ENCODE measurements around the gene YTHDF2.
"Not testable (repeated sequence)": the region's sequence is repeated elsewhere in the genome, so short reads cannot be mapped to it uniquely, and the experiment has no call there.

The YTHDF2 gene

DNA sequence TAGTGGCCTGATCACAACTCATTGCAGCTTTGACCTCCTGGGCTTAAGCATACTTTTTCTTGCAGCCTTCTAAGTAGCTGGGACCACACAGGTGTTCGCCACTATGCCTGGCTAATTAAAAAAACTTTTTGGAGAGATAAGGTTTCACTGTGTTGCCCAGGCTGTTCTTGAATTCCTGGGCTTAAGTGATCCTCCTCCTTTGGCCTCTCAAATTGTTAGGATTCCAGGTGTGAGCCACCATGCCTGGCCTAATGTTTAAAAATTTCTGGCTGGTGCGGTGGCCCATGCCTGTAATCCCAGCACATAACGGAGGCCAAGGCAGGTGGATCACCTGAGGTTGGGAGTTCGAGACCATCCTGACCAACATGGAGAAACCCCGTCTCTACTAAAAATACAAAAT lies 24.4 kb downstream of the YTHDF2 start:
- DNase-seq = no peak

DNA sequence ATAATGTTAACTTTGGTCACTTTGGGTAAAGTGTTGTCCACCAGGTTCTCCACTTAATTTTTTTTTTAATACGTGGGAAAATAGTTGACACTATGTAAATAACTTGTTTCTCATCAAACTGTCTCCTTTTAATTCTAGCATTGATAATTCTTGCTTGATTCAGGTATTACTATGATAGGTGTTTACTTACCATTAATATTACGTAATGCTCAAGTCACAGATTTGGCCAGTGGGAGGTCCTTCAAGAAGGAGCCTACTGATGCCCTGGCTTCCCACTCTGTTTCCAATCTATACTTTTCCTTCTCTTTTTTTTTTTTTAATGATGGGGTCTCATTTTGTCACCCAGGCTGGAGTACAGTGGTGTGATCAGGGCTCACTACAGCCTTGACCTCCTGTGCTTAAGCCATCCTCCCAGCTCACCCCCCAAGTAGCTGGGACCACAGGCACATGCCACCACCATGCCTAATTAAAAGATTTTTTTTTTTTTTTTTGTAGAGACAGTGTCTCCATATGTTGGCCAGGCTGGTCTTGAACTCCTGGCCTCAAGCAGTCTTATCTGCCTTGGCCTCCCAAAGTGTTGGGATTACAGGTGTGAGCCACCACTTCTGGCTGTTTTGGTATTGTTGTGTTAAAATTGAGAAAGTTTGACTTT lies 29.9 kb downstream of the YTHDF2 start:
- no peak for DNase-seq

DNA sequence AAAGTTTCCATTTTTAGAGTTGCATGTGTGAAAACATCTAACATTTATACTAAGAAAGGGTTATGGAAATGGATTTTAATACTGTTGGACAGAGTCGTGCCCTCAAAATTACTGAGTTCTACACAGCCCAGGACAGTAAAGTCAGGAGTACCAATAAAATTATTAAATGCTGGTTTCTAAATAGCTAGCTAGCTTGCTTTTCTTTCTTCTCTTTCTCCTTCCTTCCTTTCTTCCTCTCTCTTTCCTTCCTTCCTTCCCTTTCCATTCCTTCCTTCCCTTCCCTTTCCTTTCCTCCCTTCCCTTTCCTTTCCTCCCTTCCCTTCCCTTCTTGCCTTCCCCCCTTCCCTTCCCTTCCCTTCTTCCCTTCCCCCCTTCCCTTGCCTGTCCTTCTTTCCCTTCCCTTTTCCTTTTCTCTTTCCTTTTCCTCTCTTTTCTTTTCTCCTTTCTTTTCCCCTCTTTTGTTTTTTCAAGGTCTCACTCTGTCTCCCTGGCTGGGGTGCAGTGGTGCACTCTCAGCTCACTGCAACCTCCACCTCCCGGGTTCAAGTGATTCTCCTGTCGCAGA lies 33.9 kb downstream of the YTHDF2 start:
- DNase-seq = no peak

DNA sequence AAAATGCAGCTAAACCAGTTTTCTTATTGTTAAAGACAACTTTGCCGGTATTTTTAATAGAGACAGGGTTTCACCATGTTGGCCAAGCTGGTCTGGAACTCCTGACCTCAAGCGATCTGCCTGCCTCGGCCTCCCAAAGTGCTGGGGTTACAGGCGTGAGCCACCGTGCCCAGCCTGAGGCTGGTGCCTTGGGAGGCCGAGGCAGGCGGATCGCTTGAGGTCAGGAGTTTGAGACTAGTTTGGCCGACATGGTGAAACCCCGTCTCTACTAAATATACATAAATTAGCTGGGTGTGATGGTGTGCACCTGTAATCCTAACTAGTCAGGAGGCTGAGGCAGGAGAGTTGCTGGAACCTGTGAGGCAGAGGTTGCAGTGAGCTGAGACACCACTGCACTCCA lies 35.2 kb downstream of the YTHDF2 start:
- DNase-seq = not testable (repeated sequence)

DNA sequence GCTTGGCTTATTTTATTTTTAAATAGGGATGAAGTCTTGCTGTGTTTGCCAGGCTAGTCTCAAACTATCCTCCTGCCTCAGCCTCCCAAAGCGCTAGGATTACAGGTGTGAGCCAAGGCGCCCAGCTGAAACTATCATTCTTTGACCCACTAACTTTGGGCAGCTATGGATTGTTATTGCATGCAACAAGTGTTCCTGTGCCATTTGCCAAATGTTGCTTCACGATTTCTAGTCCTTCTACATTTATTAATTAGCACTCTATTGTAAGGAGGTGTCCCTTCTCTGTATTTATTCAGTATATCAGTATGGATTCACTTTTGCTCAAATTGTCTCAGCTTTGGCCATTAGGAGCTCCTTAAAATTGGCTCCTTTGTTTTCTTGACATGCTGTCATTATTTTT lies 36.4 kb downstream of the YTHDF2 start:
- no peak for DNase-seq

DNA sequence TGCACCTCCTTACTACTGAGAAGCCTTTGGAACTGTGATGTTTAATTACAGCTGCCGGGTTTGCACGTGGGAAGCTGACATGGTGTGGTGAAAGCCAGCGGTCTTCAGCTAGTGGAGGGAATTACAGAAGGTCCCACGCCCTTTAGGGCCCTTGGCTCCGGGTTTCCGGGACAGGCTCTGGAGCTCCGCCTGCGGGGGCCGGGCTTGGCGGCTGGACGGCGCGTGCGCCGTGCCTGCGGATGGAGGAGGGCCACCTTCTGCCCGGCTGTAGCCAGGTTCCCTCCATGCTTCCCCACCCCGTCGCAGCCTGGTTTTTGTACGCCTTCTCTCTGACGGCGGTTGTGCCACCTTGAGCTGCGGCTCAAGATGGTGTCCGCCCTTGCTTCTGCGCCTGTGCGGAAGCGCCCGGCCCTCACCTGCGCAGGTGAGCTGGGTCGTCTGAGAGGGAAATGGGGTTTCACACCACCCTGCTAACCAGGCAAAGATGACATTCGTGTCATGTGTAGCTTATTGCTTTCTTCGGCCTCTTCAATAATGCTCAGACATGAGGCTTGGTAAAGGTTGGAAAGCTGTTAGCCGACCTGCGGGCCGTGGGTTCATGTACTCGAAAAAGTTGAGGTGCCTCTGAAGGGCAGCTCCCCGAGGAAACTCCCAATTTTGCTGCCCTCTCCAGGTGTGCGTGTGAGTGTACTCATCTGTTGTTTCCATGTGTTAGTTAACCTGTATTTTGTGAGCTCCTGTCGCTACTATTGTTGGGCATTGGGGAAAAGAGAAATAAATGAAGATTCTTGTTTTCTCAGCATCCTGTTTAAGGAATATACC lies 38.6 kb downstream of the YTHDF2 start:
- DNase-seq = peak; percentile 67 to 80

DNA sequence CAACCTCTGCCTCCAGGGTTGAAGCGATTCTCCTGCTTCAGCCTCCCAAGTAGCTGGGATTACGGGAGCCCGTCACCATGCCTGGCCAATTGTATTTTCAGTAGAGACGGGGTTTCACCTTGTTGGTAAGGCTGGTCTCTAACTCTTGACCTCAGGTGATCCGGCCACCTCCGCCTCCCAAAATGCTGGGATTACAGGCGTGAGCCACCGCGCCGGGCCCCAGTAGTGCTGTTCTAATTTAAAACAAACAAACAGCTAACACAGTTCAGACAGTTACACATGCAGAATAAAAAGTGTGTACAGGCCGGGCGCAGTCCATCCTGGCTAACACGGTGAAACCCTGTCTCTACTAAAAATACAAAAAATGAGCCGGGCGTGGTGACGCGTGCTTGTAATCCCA lies 39.6 kb downstream of the YTHDF2 start:
- DNase-seq = no peak

DNA sequence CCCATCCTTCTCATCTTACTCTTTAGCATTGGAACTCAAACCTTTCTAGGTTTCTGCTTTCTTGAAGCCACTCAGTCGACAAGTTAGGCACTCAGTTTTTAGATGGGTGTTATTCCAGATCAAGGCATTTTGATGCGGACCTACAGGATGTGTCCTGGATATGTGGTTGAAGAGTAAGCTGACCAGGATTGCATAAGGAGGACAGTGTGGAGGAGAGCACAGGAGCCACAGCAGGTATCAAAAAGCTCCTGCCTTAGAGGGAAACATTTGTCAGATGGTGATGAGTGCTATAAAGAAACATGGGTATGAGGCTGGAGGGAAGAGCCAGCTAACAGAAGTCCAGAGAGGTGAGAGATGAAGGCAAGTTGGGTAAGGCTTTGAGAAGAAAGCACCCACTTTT lies 41.3 kb downstream of the YTHDF2 start:
- DNase-seq = no peak

DNA sequence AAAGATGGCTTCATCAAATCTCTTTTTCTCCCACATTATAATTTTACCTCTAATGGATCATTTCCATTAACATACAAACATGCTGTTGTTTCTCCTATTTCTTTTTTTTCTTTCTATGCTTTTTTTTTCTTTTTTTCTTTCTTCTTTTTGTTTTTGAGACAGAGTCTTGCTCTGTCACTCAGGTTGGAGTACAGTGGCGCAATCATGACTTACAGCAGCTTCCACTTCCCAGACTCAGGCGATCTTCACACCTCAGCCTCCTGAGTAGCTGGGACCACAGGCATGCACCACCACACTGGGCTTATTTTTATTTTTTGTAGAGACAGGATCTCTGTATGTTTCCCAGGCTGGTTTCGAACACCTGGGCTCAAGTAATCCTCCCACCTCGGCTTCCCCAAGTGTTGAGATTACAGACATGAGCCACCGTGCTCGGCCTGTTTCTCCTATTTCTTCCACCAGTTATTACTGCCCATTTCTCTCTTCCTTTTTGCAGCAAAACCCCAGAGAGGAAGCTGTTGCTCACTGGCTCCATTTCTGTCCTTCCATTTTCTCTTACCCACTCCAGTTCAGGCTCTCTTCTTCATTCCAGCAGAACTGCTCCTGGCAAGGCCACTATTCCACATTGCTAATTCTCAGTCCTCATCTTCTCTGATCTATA lies 43.1 kb downstream of the YTHDF2 start:
- no peak for DNase-seq

DNA sequence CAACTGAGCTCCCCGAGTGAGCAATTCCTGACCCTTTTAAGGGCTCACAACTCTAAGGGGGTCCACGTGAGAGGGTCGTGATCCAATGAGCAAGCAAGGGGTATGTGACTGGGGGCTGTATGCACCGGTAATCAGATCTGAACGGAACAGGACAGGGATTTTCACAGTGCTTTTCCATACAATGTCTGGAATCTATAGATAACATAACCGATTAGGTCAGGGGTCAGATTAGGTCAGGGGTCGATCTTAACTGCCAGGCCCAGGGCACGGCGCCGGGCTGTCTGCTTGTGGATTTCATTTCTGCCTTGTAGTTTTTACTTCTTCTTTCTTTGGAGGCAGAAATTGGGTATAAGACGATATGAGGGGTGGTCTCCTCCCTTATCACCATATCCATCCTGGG lies 44.6 kb downstream of the YTHDF2 start:
- DNase-seq = no peak

DNA sequence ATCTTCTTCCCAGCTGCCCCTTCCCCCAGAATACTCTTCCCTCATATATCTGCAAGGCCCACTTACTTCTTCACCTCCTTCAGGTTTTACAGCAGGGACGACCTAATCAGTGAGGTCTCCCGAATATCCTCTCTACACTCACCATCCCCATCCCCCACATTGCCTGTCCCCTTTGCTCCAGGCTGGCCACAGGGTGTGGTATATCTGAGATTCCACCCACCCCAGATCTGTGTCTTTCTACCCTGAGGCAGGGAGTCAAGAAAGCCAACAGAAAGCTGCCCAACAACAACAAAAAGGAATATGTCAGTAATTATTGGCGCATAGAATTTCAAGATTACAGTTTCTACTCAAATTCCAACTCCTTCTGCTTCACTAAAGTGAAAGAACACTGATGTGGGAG lies 45.3 kb downstream of the YTHDF2 start:
- no peak for DNase-seq

DNA sequence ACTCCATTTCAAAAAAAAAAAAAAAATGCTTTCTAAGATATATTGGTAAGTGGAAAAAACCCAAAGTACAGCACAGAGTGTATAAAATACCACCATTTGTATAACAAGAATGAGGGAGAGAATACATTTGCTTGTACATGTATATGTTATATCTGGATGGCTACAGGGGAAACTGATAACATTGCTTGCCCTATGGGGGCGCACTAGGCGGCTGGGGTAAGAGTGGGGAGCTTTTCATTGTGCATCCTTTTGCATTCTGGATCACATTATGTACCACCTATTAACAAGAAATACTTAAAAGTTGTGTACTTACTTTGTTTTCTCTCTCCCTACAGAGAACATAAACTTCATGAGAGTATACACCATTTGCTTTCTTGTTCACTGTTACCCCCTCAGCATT lies 46.6 kb downstream of the YTHDF2 start:
- DNase-seq = no peak

DNA sequence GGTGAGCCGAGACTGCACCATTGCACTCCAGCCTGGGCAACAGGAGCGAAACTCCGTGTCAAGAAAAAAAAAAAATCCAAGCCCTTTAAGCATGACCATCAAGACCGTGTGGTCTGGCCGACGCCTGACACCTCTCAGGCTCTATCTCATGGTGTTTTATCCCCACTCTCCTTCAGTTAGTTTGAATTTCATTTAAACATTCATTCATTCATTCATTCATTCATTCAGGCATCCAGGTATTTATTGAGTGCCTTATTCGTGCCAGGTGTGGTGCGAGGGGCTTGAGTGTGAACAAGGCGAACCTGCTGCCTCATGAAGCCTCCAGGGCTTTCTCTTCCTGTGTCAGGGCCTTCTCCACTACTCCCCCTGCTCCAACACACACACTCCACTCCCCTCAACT lies 52.7 kb downstream of the YTHDF2 start:
- no peak for DNase-seq

DNA sequence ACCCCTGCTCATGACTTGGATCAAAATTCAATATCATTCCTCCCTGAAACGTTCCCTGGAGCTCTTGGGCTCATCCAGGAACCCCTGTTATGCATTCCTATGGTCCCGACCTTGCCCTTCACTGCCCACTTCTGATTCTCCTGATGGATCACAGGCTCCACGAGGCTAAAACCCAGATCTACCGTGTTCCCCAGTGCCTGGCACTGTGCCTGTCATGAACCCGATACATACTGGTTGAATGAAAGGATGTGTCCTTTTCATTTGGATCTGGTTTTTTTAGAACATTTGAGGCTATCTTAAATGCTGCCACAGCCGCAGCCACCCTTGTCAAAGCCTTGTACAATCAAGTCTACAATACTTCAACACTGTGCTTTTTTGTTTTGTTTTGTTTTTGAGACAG lies 53.1 kb downstream of the YTHDF2 start:
- DNase-seq = no peak

DNA sequence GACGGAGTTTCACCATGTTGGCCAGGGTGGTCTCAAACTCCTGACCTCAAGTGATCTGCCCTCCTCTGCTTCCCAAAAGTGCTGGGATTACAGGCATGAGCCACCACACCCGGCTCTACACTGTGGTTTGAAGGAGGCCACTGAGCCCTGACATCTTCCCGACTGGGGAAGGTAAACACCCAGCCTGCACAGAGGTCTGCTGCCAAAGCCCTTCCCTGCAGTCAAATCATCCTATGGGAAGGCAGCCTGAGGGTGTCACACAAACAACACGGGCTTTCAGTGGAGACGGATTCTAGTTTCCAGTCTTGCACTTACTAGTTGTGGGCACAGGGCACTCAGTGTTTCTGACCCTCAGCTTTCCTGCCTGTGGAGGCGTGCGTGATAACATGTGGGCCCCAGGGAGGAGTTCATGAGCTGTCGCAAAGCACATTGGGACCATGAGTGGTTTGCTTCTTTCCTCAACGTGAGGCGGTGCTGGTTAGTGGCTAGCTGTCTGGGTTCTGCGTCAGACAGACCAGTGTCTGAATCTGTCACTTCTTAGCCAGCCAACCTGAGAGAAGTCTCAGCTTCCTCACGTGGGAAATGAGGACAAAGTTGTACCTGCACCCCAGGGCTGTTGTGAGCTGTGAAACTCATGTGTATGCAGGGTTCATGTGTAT lies 53.8 kb downstream of the YTHDF2 start:
- DNase-seq = no peak

DNA sequence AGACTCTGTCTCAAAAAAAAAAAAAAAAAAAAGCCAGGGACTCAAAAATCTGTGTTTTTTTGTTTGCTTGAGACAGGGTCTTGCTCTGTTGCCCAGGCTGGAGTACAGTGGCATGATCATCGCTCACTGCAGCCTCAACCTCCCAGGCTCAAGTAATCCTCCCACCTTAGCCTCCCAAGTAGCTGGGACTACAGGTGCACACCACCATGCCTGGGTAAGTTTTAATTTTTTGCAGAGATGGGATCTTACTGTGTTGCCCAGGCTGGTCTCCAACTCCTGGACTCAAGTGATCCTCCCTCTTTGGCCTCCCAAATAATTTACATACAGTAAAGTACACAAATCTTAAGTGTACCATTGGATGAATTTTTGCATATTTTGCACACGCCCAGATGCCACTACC lies 55.2 kb downstream of the YTHDF2 start:
- not testable (repeated sequence) for DNase-seq

DNA sequence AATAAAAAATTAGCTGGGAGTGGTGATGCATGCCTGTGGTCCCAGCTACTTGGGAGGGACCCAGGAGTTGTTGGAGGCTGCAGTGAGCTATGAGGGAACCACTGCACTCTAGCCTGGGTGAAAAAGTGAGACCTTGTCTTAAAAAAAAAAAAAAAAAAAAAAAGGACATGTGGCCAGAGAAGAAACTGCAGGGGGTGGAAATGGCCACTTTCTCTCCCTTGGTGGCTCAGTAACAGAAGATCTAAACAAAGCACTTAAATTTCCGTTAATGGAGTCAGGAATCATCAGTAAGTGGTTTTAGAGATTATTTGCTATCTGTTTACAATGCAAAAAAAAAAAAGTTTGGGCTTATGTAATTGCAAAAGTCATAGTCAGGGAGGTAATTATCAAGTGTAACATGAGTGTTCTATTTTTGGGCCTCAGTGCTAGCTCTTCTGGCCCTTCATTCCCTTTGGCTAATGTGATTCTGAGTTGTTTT lies 55.9 kb downstream of the YTHDF2 start:
- no peak for DNase-seq

DNA sequence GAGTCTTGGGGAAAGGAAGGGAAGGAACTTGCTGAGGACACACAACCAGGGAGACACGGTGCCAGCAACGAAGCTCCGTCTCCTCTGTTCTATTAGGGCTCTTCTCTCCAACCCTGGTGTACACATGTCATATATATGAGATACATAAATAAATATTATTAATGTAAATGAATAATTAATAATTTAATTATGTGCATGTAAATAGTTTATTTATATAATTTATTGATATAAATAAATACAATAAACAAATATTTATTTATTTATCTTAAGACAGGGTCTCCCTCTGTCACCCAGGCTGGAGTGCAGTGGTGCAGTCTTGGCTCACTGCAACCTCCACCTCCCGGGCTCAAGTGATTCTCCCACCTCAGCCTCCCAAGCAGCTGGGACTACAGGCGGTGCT lies 57.8 kb downstream of the YTHDF2 start:
- DNase-seq = not testable (repeated sequence)

DNA sequence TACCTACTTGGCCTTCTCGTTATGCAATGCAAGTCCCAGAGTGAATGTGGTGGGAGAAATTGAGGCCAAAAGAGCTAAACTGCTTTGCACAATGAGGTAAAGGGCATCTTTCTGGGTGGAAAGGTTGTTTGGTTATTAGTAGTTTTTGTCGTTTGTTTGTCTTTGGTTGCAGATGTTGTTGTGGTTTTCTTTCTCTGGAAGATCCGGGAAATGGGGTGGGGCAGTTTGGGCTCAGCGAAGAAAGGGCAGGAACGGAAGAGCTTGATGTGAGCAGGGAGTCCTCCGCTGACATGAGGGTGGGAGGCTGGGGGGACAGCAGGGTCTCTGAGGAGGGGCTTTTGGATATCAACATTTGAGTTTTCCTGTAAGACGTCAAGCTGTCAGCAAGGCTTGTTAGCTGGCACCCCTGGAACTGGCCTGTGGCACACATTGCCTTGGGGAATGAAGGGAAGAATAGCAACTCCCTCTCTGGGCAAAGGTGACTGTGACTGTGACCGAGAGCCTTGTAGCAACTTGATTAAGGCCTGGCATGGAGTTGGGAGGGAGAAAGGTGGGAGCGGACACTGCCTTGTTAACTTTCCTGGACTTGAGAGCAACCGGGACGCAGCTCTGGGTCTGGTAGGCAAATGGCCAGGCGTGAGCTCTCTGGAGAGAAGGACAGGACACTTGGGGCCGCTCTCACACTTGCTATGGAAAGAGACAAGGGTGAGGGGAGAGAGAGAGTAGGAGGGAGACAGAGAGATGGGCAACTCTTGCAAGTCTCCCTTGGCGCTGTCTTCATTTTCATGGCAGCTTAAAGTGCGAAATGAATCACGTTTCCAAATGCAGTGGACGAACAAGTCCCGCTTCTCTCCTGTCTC lies 59.8 kb downstream of the YTHDF2 start:
- no peak for DNase-seq

DNA sequence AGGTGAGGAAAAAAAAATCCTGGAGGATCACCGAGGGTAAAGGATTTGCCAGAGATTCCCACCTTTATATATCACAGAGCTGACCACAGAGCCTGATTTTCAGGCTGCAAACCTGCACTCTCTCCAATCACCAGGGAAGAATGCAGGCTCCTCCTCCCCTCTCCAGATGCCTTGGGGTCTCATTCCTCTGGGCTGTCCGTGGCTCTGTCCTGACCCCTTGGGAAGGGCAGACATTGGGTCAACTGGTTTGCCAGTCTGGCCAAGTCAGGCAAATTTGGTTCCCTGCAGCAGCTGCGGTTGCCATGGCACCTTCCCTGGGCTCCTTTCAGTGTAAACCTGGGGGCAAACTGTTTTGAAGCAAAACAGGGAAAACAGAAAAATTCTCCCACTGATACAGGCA lies 63.6 kb downstream of the YTHDF2 start:
- DNase-seq = no peak

DNA sequence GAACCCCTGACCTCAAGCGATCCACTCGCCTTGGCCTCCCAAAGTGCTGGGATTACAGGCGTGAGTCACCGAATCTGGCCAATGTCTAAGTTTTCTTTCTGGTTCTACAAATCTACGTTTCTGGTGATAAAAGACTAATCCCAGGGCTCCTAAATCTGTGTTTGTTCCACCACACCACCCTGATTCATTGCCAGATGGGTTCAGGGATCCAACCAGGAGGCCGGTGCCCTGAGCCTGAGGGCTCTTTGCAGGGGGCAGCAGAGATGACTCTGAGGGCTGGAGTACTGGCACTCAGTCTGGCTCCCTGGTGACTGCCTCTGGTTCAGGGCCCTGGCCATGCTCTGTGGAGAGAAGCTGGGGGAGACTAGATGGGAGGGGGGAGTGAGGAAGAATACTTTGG lies 64.7 kb downstream of the YTHDF2 start:
- DNase-seq = no peak

DNA sequence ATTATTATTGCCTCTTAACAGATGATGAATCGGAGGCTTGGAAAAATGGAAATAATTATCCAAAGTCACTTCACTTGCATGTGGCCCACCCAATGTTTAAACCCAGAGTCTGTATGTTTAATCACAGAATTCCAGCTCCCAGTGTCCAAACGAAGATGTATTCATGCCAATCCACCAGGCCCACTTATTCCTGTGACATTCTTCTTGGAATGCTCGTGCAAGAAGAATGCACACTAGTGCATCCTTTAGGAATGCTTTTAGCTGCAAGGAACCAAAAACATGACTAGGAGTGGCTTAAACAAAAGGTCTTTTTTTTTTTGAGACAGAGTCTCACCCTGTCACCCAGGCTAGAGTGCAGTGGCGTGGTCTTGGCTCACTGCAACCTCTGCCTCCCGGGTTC lies 66.3 kb downstream of the YTHDF2 start:
- no peak for DNase-seq

Data from NCI-H2081 (cell line).